ENCODE results near the gene DLX3.
"Not testable (repeated sequence)": the region's sequence is repeated elsewhere in the genome, so short reads cannot be mapped to it uniquely, and the experiment has no call there.

DLX3 gene

GRCh38 chr17:49995055-49995738, at the start of gene DLX3:
TSS of gene DLX3 (minus strand) at chr17:49995224. CDS start at chr17:49994998, 226 bp downstream.
- peak; percentile 21 for DNase-seq (ENCODE audit: low spot score)

- DNase-seq (ENCODE audit: low spot score), result no peak
Measured at GRCh38 chr17:50044483-50044882, 49.5 kb upstream of the DLX3 start.

- DNase-seq (ENCODE audit: low spot score), result no peak
Measured at GRCh38 chr17:50043290-50044148, 48.5 kb upstream of the DLX3 start.

- no peak for DNase-seq (ENCODE audit: low spot score)
Measured at GRCh38 chr17:50042211-50042610, 47.2 kb upstream of the DLX3 start.

- not testable (repeated sequence) for DNase-seq (ENCODE audit: low spot score)
Measured at GRCh38 chr17:50040496-50040895, 45.5 kb upstream of the DLX3 start.

GRCh38 chr17:50039058-50039457, 44.0 kb upstream of the DLX3 start:
- DNase-seq (ENCODE audit: low spot score), result no peak

- DNase-seq (ENCODE audit: low spot score), result no peak
Measured at GRCh38 chr17:50037321-50038107, 42.5 kb upstream of the DLX3 start.

- DNase-seq (ENCODE audit: low spot score), result no peak
Measured at GRCh38 chr17:50036455-50037261, 41.6 kb upstream of the DLX3 start.

GRCh38 chr17:50035945-50036344, 40.9 kb upstream of the DLX3 start:
- DNase-seq (ENCODE audit: low spot score), result no peak

GRCh38 chr17:50035421-50035879, 40.4 kb upstream of the DLX3 start:
- DNase-seq (ENCODE audit: low spot score), result no peak

- no peak for DNase-seq (ENCODE audit: low spot score)
Measured at GRCh38 chr17:50034498-50035364, 39.7 kb upstream of the DLX3 start.

GRCh38 chr17:50033316-50033715, 38.3 kb upstream of the DLX3 start:
- no peak for DNase-seq (ENCODE audit: low spot score)

- DNase-seq (ENCODE audit: low spot score), result no peak
Measured at GRCh38 chr17:50029185-50029584, 34.2 kb upstream of the DLX3 start.

GRCh38 chr17:50028736-50029120, 33.7 kb upstream of the DLX3 start:
- DNase-seq (ENCODE audit: low spot score), result no peak

GRCh38 chr17:50027881-50028735, 33.1 kb upstream of the DLX3 start:
- no peak for DNase-seq (ENCODE audit: low spot score)

- no peak for DNase-seq (ENCODE audit: low spot score)
Measured at GRCh38 chr17:50027172-50027880, 32.3 kb upstream of the DLX3 start.

- peak; percentile 79 for DNase-seq (ENCODE audit: low spot score)
Measured at GRCh38 chr17:50026837-50027171, 31.8 kb upstream of the DLX3 start.

GRCh38 chr17:50026046-50026675, 31.1 kb upstream of the DLX3 start:
- no peak for DNase-seq (ENCODE audit: low spot score)

- DNase-seq (ENCODE audit: low spot score), result no peak
Measured at GRCh38 chr17:50024808-50025207, 29.8 kb upstream of the DLX3 start.
